Esophagus squamous epithelium (tissue), 5 donors: ENCODE measurements around the gene PLCB3. TPM values are rescaled to one million over a fixed set of nuclear protein-coding genes. Genes with fewer than 3 reads are reported as not detected.

Experiments used
- DNase-seq: peaks from one replicate; lab custom pipeline; 2025; lab: John Stamatoyannopoulos, UW
- H3K27ac ChIP-seq, 4 donors: fragments of 200-600 bp; sonication (generic); one replicate each; pipeline ENCODE4 v1.5.1; 2016 to 2019; ENCODE audit warnings: mild to moderate bottlenecking in 1 of 4
- H3K27me3 ChIP-seq, 4 donors: fragments of 200-600 bp; sonication (generic); 1 replicate in 3 of 4; 2 replicates in 1 of 4; pipeline versions ENCODE4 v1.5.1 to v1.6.0; 2017 to 2021; ENCODE audit warnings: antibody characterized with exemption in 1 of 4
- H3K36me3 ChIP-seq, 3 donors: fragments of 200-600 bp; sonication (generic); one replicate each; pipeline ENCODE4 v1.5.1; 2016 to 2019
- H3K4me1 ChIP-seq, 3 donors: fragments of 200-600 bp; sonication (generic); one replicate each; pipeline ENCODE4 v1.5.1; 2017 to 2019
- H3K4me3 ChIP-seq, 4 donors: fragments of 200-600 bp; sonication (generic); 1 replicate in 3 of 4; 2 replicates in 1 of 4; pipeline ENCODE4 v1.5.1; 2016 to 2019; ENCODE audit warnings: mild to moderate bottlenecking in 2 of 4, moderate library complexity in 1 of 4
- H3K9me3 ChIP-seq, 3 donors: fragments of 200-600 bp; sonication (generic); one replicate each; pipeline ENCODE4 v1.5.1; 2016 to 2019
- CTCF ChIP-seq, 6 experiments: fragments of 450-650 bp in 4 of 6; fragments of 200-600 bp in 2 of 6; sonication (generic) in 2 of 6; IDR thresholded peaks; one replicate each; pipeline ENCODE4 v1.5.1; 2016 to 2019; ENCODE audit warnings: antibody characterized with exemption in 6 of 6, mild to moderate bottlenecking in 4 of 6, moderate library complexity in 4 of 6
- POLR2A ChIP-seq, 4 donors: fragments of 450-650 bp; IDR thresholded peaks; one replicate each; pipeline ENCODE4 v1.6.1; 2017; ENCODE audit warnings: antibody characterized with exemption in 4 of 4, mild to moderate bottlenecking in 4 of 4, moderate library complexity in 3 of 4
- WGBS, 2 donors: methylation state at CpG; one replicate each; pipeline ENCODE4 v1.1.5; 2018; 5-methylcytosine and 5-hydroxymethylcytosine counted together
- intact Hi-C: fragments of 100-400 bp; cut with DNase I; formaldehyde crosslinking; loops from one replicate; pipeline ENCODE4 v1.15.0; 2022
- total RNA-seq, 4 donors: library from RNA; depleted of rRNA; stranded (reverse); fragments of >200 nt; gene quantifications; one replicate each; pipeline ENCODE4 v1.1.0, GENCODE V29; 2016
- donor health status: DM: yes; HTN: yes; CAD: no.

Gene PLCB3
- total RNA-seq, 4 donors from 2014 or later = 29.8 to 54.5 (median 42.4) TPM

- Histone ChIP-seq H3K27ac (no peak overlapping the region), H3K9me3 (no peaks in the 10 kb centered on the region), H3K4me3 (no peak overlapping the region), H3K27me3 (no peaks in the 10 kb centered on the region), H3K4me1 (peaks cover 46 to 79% (median 59%) of the 10 kb centered on the region in 3 donors), H3K36me3 (peaks cover 0 to 15% (median 0%) of the 10 kb centered on the region in 3 donors)
- intact Hi-C loops = no loop called here
- DNase-seq = no peak
- TF ChIP-seq POLR2A (IDR thresholded peaks at IDR 0.05) = no peak
- no peak for TF ChIP-seq CTCF (IDR thresholded peaks at IDR 0.05)
- WGBS, 2 donors = 79% methylated on average over 6 of the region's 7 CpGs; no CpG with 5 or more reads in 1 of the 2 donors
These were observed 2.8 kb upstream of the PLCB3 start for GRCh38 chr11:64248578-64248977.

- no peak for DNase-seq
- TF ChIP-seq POLR2A (IDR thresholded peaks at IDR 0.05) (no peak), CTCF (IDR thresholded peaks at IDR 0.05) (no peak)
- no peaks in the 10 kb centered on the region for H3K27me3 ChIP-seq
- no peak overlapping the region for H3K4me3 ChIP-seq
- H3K36me3 ChIP-seq = peaks cover 0 to 13% (median 0%) of the 10 kb centered on the region in 3 donors
- H3K27ac ChIP-seq = no peak overlapping the region
- WGBS, 2 donors = 92 to 100% methylated on average over 4 of the region's 4 CpGs
- H3K9me3 ChIP-seq = no peaks in the 10 kb centered on the region
- H3K4me1 ChIP-seq = peaks cover 44 to 79% (median 60%) of the 10 kb centered on the region in 3 donors
- intact Hi-C loops = no loop called here
These were observed 2.3 kb upstream of the PLCB3 start for GRCh38 chr11:64249038-64249437.

- Histone ChIP-seq H3K9me3 (no peaks in the 10 kb centered on the region), H3K27ac (no peak overlapping the region), H3K4me1 (peaks cover 41 to 75% (median 55%) of the 10 kb centered on the region in 3 donors), H3K36me3 (peaks cover 0 to 13% (median 6%) of the 10 kb centered on the region in 3 donors), H3K27me3 (no peaks in the 10 kb centered on the region), H3K4me3 (no peak overlapping the region)
- intact Hi-C loops = no loop called here
- no peak for DNase-seq
- TF ChIP-seq CTCF (IDR thresholded peaks at IDR 0.05) (no peak), POLR2A (IDR thresholded peaks at IDR 0.05) (no peak)
- WGBS, 2 donors = 83 to 93% methylated on average over 3 to 4 of the region's 8 CpGs
These were observed 1.5 kb upstream of the PLCB3 start for GRCh38 chr11:64249563-64250414.

- peak overlapping the region; percentile 81 to 91 (median 89) for H3K27ac ChIP-seq
These were observed 815 bp upstream of the PLCB3 start for GRCh38 chr11:64250415-64251015.

More at GRCh38 chr11:64250415-64251015, 815 bp upstream of the PLCB3 start:
- Histone ChIP-seq H3K9me3 (no peaks in the 10 kb centered on the region), H3K4me1 (peaks cover 33 to 68% (median 48%) of the 10 kb centered on the region in 3 donors), H3K36me3 (peaks cover 0 to 17% (median 11%) of the 10 kb centered on the region in 3 donors), H3K27me3 (no peaks in the 10 kb centered on the region), H3K4me3 (peak overlapping the region; percentile 73 to 94 (median 76))
- TF ChIP-seq POLR2A (IDR thresholded peaks at IDR 0.05) (no peak), CTCF (IDR thresholded peaks at IDR 0.05) (no peak)
- no peak for DNase-seq
- intact Hi-C loops = no loop called here
- WGBS, 2 donors = no CpG with 5 or more reads among the region's 13 CpGs
